HUES6 (cell line): ENCODE data around the gene PIN1.
"Not testable (repeated sequence)": the region's sequence is repeated elsewhere in the genome, so short reads cannot be mapped to it uniquely, and the experiment has no call there.

ENCODE experiments used
- H3K27ac ChIP-seq: 2 replicates; pipeline ENCODE4 v1.7.0; 2013; ENCODE audit warnings: low read depth, mild to moderate bottlenecking, low read length, inconsistent platforms
- H3K27me3 ChIP-seq: 2 replicates; pipeline ENCODE4 v1.6.1; 2013; ENCODE audit warnings: low read length; ENCODE audit not compliant: control insufficient read depth, insufficient read depth
- H3K36me3 ChIP-seq: 2 replicates; pipeline ENCODE4 v1.6.1; 2013; ENCODE audit warnings: low read length; ENCODE audit not compliant: control insufficient read depth, insufficient read depth
- H3K4me1 ChIP-seq: 2 replicates; pipeline ENCODE4 v1.6.1; 2013; ENCODE audit warnings: low read length; ENCODE audit not compliant: control insufficient read depth, insufficient read depth
- H3K4me3 ChIP-seq: 2 replicates; pipeline ENCODE4 v1.5.1; 2013; ENCODE audit warnings: low read depth, low read length
- H3K9ac ChIP-seq: one replicate; pipeline ENCODE4 v1.6.1; 2013; ENCODE audit warnings: mild to moderate bottlenecking, low read length
- H3K9me3 ChIP-seq: 2 replicates; pipeline ENCODE4 v1.6.1; 2013; ENCODE audit warnings: low read depth, low read length; ENCODE audit not compliant: control insufficient read depth, insufficient read depth

PIN1 gene

GRCh38 chr19:9842834-9843625 is 7.9 kb downstream of the PIN1 start:
- Histone ChIP-seq H3K9me3 (no peaks in the 10 kb centered on the region), H3K36me3 (peaks cover 76% of the 10 kb centered on the region), H3K27ac (no peak overlapping the region), H3K4me1 (peaks cover 5% of the 10 kb centered on the region; the same call in 1 of the 2 replicates), H3K9ac (no peak overlapping the region), H3K4me3 (no peak overlapping the region), H3K27me3 (no peaks in the 10 kb centered on the region)

GRCh38 chr19:9843626-9844273 is 8.6 kb downstream of the PIN1 start:
- not testable (repeated sequence) for H3K4me1 ChIP-seq, H3K9me3 ChIP-seq, H3K27me3 ChIP-seq, H3K27ac ChIP-seq, H3K4me3 ChIP-seq, H3K9ac ChIP-seq
- peaks cover 74% of the 10 kb centered on the region for H3K36me3 ChIP-seq

- Histone ChIP-seq H3K27me3 (no peaks in the 10 kb centered on the region), H3K9me3 (no peaks in the 10 kb centered on the region), H3K9ac (no peak overlapping the region), H3K27ac (no peak overlapping the region), H3K4me1 (peaks cover 26% of the 10 kb centered on the region), H3K4me3 (no peak overlapping the region), H3K36me3 (peaks cover 53% of the 10 kb centered on the region)
Measured at GRCh38 chr19:9847087-9847671, 12.1 kb downstream of the PIN1 start.

- Histone ChIP-seq H3K27ac (no peak overlapping the region), H3K27me3 (no peaks in the 10 kb centered on the region), H3K36me3 (peaks cover 44% of the 10 kb centered on the region), H3K9ac (no peak overlapping the region), H3K4me3 (no peak overlapping the region), H3K4me1 (peaks cover 26% of the 10 kb centered on the region), H3K9me3 (no peaks in the 10 kb centered on the region)
Measured at GRCh38 chr19:9848060-9848459, 12.9 kb downstream of the PIN1 start.

- Histone ChIP-seq H3K27ac (no peak overlapping the region), H3K36me3 (peaks cover 40% of the 10 kb centered on the region), H3K9me3 (no peaks in the 10 kb centered on the region), H3K4me3 (no peak overlapping the region), H3K4me1 (peaks cover 26% of the 10 kb centered on the region), H3K9ac (no peak overlapping the region), H3K27me3 (no peaks in the 10 kb centered on the region)
Measured at GRCh38 chr19:9848762-9849161, 13.6 kb downstream of the PIN1 start.

- H3K4me1 ChIP-seq: peaks cover 26% of the 10 kb centered on the region
- H3K27me3 ChIP-seq: no peaks in the 10 kb centered on the region
- H3K9me3 ChIP-seq: no peaks in the 10 kb centered on the region
- no peak overlapping the region for H3K9ac ChIP-seq
- H3K27ac ChIP-seq: no peak overlapping the region
- H3K36me3 ChIP-seq: peaks cover 38% of the 10 kb centered on the region
- H3K4me3 ChIP-seq: no peak overlapping the region
Measured at GRCh38 chr19:9849791-9850190, 14.7 kb downstream of the PIN1 start.

GRCh38 chr19:9850235-9850959 is 15.3 kb downstream of the PIN1 start:
- Histone ChIP-seq H3K4me3 (no peak overlapping the region), H3K27me3 (no peaks in the 10 kb centered on the region), H3K4me1 (peaks cover 26% of the 10 kb centered on the region), H3K9me3 (no peaks in the 10 kb centered on the region), H3K36me3 (peaks cover 34% of the 10 kb centered on the region), H3K9ac (peak overlapping the region; percentile 17), H3K27ac (no peak overlapping the region)

- H3K4me1 ChIP-seq: peaks cover 13% of the 10 kb centered on the region
- no peaks in the 10 kb centered on the region for H3K9me3 ChIP-seq
- H3K4me3 ChIP-seq: no peak overlapping the region
- H3K27ac ChIP-seq: no peak overlapping the region
- peaks cover 31% of the 10 kb centered on the region for H3K36me3 ChIP-seq
- no peak overlapping the region for H3K9ac ChIP-seq
- H3K27me3 ChIP-seq: no peaks in the 10 kb centered on the region
Measured at GRCh38 chr19:9854282-9854846, 19.2 kb downstream of the PIN1 start.

- H3K4me3 ChIP-seq: no peak overlapping the region
- H3K9me3 ChIP-seq: no peaks in the 10 kb centered on the region
- H3K36me3 ChIP-seq: peaks cover 26% of the 10 kb centered on the region
- H3K9ac ChIP-seq: no peak overlapping the region
- H3K4me1 ChIP-seq: no peaks in the 10 kb centered on the region
- no peaks in the 10 kb centered on the region for H3K27me3 ChIP-seq
- H3K27ac ChIP-seq: no peak overlapping the region
Measured at GRCh38 chr19:9856609-9857008, 21.5 kb downstream of the PIN1 start.

GRCh38 chr19:9857076-9857721 is 22.1 kb downstream of the PIN1 start:
- Histone ChIP-seq H3K9ac (no peak overlapping the region), H3K36me3 (peaks cover 24% of the 10 kb centered on the region), H3K9me3 (no peaks in the 10 kb centered on the region)

More at GRCh38 chr19:9857076-9857721, 22.1 kb downstream of the PIN1 start:
- H3K27me3 ChIP-seq: no peaks in the 10 kb centered on the region
- H3K27ac ChIP-seq: no peak overlapping the region
- H3K4me3 ChIP-seq: no peak overlapping the region
- no peaks in the 10 kb centered on the region for H3K4me1 ChIP-seq
